Astrocyte of the hippocampus (primary cell): Measurements from ENCODE around the gene MORF4L1.
"Not testable (repeated sequence)": the region's sequence is repeated elsewhere in the genome, so short reads cannot be mapped to it uniquely, and the experiment has no call there.

Source experiments
- DNase-seq: peaks from one replicate; pipeline ENCODE4 v3.0.0; 2011; ENCODE audit warnings: low read depth, low spot score

Gene MORF4L1

DNA sequence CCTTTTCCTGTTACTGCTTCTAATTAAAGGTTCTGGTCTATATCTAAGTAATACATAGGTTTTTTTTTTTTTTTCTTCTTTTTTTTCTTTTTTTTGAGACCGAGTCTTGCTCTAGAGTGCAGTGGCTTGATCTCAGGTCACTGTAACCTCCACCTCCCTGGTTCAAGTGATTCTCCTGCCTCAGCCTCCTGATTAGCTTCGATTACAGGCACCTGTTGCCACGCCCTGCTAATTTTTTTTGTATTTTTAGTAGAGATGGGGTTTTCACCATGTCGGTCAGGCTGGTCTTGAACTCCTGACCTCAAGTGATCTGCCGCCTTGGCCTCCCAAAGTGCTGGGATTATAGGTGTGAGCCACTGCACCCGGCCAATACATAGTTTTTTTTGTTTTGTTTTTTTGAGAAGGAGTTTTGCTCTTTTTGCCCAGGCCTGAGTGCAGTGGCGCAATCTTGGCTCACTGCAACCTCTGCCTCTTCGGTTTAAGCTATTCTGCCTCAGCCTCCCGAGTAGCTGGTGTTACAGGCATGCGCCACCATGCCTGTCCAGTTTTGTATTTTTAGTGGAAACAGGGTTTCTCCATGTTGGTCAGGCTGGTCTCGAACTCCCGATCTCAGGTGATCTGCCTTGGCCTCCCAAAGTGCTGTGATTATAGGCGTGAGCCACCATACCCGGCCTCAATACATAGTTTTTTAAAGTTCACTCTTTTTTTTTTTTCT, 28.3 kb downstream of the MORF4L1 start:
- DNase-seq = not testable (repeated sequence)

DNA sequence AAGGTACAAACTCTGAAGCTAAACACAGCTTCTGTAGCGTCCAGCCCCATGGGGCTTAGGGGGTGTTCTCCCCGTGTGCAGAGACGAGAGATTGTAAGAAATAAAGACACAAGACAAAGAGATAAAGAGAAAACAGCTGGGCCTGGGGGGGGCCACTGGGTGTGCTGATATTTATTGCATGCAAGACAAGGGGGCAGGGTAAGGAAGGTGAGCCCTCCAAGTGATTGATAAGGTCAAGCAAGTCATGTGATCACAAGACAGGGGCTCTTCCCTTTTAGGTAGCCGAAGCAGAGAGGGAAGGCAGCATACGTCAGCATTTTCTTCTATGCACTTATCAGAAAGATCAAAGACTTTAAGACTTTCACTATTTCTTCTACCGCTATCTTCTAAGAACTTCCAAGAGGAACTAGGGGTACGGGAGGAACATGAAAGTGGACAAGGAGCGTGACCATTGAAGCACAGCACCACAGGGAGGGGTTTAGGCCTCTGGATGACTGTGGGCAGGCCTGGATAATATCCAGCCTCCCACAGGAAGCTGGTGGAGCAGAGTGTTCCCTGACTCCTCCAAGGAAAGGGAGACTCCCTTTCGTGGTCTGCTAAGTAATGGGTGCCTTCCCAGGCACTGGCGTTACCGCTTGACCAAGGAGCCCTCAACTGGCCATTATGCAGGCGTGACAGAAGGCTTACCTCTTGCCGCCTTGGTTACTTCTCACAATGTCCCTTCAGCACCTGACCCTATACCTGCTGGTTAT, 29.8 kb downstream of the MORF4L1 start:
- not testable (repeated sequence) for DNase-seq

DNA sequence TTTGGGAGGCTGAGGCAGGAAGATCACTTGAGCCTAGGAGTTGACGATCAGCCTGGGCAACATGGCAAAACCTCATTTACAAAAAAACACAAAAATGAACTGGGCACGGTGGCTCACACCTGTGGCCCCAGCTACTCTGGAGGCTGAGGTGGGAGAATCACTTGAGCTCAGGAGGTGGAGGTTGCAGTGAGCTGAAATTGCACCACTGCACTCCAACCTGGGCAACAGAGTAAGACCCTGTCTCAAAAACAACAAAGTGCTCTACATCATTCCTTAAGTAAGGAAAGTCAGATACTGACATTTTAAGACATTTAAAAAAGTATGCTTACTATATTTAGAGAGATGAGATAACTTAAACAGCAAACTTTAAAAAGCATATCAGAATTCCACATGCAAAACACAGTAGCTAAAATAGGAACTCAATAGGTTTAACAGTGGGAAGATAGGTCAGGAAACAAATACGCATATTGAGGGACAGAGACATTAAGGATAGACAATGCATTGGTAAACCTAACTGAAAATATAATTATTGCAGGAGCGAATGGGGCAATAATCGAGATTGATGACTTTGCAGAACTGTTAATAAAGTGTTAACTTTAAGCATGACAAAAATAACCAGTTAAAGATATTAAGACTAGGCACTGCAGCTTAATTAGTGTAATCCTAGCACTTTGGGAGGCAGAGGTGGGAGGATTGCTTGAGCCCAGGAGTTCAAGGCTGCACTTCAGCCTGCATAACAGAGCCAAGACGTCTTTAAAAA, 32.1 kb downstream of the MORF4L1 start:
- DNase-seq = no peak

DNA sequence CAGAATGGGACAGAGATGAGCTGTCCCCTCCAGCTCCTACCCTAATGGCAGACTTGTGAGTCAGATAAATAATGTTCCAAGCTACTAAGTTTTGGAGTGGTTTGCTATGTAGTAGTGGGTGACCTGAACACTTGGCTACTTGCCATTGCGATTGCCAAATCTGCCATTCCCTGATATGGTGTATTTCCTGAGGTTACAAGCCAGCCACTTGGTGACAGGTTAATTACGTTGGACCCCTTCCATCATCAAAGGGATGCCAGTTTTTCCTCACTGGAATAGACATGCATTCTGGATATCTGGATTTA, 33.6 kb downstream of the MORF4L1 start:
- peak; percentile 61 for DNase-seq

DNA sequence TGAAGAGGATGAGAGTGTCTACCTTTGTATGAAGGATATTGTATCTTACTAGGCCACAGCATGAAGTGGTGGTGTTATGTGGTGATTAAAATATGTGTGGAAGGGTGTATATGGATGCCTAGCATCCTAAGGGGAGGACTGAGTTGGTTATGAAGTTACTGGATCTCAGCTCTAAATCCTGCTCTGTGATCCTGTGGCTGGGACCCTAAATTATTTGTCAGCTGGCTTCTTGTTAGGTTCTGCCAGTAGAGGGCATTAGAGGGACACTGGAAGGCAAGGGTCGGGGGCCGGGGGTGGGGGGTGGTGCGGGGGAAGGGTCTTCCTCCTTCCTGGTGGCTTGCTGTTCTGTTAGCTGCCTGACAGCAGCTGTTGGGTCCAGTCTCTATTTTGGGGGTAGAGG, 34.9 kb downstream of the MORF4L1 start:
- no peak for DNase-seq

DNA sequence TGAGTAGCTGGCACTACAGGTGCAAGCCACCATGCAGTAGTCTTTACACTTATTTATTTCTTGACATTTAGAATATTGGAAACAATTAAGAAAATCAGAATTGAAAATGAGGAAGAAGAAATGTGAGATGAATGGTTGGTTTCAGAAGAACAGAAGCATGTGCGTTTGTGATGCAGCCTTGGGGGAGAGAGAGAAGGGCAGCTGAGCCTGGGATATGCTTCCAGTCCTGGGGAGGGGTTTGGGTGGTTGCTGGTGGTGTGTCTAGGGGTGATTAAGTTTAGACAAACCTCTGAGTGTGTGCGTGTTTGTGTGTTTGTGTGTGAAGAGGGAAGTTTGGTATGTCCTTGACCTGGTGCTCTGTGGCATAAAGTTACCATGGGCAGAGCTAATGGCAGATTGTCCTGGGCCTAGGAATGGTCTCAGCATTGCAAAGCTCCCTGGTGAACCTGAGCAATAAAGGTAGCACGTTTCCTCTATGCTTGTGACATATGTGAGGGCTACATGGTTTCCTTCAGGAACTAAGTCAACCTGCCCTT, 36.5 kb downstream of the MORF4L1 start:
- no peak for DNase-seq

DNA sequence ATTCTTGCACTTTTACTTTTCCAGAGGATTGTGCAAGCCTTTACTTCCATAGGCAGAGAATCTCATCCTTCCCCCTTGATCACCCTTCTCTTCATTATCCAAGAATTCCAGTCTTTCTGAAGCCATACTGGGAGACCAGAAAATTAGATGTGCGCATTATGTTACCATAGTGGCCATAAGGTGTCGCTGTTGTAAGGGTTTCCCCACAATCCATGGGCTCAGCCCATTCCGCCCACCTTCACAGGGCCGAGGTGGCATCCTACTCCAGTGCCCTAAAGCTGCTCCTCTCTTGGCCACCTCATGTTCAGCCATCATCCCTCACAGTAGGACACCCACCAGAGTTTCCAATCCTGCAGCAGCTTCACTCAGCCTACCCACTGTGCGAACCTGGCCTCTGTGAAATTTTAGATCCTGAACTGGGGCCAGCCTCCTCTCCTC, 37.1 kb downstream of the MORF4L1 start:
- DNase-seq = peak; percentile 74

DNA sequence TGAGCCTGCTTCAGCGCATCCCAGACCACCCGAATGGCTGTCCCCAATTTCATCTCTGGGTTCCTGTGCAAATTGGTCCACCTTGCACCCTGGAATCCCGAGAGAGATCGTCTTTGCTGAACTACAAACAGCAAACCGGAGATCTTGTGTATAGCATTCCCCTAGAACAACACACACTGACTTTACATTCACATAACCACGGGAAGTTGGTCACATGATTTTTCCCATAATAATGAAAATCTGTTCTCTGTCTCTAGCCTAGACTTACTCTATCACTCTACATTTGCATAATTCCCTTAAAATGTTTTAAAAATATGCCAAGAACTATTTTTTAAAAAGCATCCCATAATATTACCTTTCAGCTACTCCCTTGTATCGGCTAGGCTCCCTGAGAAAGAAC, 37.6 kb downstream of the MORF4L1 start:
- DNase-seq = no peak

DNA sequence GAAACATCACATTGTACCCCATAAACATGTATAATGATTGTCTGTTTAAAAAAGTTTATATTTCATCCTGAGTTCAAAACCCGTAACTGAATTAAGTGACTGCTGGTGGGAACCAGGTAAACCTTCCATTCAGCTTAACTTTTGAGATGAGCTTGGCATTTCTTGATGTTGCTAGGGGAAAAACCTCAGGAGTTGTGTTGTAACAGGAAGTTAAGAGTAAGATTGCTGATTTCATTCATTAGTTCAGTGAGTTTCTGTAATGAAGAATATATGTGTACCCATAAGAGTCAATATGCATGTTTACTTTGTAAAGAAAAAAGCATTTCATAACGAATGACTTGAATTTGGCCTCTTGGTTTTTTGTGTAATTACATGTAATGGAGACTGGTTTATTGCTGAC, 39.6 kb downstream of the MORF4L1 start:
- DNase-seq = no peak

DNA sequence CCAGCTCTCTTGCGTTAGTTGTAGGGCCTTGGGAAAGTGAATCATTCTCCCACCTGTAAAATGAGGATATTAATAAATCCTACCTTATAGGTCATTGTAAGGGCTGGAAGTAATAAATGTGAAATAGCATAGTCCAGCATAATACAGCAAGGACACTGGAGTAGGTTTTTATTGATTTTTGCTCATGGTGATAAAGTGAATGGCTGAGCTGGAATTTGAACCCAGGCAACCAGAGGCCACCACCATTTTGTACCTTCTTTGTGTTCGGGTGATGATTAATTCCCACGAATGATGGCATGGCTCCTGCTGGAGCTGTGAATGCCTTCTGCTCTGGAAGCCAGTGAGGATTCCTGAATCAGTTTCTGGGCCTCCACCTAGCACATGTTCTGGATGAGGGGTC, 40.3 kb downstream of the MORF4L1 start:
- DNase-seq = no peak

DNA sequence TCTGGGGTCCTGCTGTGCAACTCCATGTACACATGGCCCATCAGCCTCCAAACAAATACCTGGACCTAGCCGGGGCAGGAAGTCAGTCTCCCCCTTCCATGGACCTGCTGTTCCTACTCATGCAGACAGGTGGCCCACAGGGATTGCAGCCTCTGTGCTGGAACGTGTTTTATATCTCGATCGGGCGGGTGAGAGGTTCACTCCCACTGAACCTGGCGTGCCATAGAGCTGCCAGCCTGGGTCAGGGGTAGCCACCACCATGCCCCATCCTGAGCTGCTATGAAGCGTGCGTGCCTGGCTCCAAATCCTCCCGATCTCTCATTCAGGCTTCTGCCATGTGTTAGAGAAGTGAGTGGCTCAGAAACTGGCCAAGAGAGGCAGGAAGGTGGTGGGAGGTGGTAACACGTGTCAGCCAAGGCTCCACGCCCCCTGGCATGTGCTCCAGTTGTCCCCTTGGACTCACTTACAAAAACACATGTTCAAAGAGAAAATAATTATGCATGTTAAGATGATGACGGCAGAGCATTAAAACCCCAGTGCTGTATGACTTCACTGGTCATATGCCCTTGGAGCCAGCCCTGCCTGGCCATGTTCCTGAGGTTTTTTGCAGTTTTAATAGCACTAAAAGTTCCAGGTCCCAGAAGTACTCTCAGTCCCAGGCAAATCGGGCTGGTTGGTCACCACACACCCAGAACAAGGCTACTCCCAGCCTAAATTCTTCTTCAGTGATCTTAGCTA, 41.5 kb downstream of the MORF4L1 start:
- DNase-seq = no peak

DNA sequence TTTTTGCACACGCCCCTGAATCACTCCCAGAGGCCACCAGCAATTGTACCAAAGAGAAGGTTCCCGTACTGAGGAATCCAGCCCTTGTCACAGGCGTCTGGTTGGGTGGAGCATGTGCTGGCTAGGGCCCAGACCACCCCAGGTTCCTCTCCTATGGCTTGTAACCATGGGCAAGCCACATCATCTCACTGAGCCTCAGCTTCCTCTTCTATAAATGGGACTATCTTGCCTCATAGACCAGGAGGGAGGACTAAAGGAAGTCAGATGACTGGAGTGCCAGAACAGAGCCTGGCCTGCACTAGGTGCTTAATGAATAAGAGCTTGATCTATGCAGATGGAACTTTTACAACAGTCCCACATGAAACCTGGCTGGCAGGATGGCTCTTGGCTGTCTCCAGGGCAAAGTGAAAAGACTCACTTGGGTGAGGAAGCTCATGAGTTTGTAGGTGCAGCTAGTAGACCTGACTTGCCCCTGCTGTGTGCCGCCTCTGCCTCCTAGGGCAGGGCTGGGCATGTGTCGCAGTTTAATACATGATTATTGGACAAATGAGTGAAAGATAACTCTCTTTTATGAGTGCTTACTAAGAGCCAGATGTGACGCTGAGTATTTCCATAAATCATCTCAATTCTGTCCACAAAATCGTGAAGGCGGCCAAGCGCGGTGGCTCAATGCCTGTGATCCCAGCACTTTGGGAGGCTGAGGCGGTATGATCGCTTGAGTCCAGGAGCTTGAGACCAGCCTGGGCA, 42.8 kb downstream of the MORF4L1 start:
- no peak for DNase-seq

DNA sequence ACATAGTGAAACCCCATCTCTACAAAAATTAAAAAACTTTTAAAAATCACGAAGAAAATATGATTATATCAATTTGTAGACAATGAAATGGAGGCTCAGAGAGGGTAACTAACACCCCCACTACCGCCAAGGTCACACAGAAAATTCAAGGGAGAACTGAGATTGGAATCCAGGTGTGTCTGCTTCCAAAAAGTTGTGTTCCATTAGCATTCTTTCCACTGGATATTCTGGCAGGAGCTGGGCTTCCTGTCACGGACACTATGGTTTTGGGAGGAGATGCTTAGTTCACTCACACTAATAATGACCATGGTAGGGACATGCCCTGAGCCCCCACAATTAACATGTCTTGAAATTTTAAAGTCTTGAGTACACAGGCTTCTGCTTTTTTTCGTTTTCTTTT, 43.4 kb downstream of the MORF4L1 start:
- DNase-seq = no peak

DNA sequence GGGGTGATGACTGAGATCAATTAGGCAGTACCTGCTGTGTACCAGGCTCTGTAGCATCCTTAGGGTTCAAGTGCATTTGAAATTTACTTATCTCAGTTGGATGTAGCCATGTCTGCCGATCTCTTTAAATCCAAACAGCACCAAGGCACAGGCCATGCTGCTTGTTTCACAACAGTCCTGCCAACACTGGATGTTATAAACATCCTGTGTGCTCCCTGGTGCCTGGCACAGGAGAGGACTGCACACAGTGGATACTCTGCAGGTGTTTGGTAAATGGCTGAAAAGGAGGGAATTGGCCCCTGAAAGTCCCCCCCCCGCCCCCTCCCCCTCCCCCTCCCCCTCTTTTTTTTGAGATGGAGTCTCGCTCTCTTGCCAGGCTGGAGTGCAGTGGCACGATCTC, 45.2 kb downstream of the MORF4L1 start:
- no peak for DNase-seq

DNA sequence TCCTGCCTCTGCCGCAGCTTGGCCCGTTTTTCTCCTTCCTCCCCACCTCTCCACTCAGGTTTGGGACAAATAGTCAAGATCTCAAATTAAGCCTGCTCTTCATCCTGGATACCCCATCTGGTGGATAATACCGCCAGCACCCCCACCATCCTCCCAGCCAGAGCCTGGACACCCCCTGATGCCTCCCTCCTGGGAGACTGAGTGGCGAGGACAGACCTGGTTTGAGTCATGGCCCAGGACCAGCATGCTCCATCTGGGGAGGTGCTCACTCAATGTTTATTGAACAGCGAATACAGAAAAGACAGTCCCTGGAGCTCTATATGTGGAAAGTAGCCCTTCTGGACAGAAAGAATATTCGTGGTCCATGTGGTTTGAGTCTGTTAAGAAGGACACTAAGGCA, 48.8 kb downstream of the MORF4L1 start:
- no peak for DNase-seq

DNA sequence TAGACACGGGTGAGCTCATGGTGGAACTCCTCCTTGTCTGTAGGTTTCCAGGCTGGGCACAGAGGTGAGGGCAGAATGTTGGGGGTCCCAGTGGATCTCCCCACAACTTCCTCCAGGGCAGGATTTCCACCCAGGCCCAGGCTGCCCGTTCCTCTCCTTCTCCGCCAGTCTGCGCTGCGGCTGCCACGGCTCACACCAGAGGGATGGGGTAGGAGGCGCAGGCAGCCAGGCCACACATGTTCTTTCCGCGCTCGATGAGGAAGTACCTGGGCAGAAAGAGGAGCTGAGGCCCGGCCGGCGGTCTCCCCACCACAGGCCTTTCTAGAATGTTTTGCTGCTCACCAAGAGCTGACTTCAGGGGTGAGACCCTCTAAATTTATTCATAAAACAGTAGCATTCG, 49.2 kb downstream of the MORF4L1 start:
- no peak for DNase-seq

DNA sequence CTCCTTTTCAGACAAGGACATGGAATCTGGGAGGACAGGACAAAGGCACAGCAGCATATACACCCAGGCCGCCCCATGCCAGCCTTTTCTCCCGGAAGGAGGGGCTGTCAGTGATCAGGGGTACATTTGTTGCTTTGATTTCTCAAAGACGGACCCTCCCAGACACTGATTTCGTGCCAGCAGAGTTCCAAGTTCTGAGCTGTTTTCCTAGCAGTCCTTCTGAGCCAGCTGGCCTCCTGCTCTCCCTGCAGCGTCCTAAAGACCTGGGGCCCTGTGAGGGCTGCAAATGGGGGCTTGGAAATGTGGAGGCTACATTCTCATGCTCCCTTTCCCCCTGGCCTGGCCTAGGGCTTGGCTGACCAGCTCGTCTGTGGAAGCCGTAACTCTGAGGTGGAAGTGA, 49.8 kb downstream of the MORF4L1 start:
- no peak for DNase-seq

DNA sequence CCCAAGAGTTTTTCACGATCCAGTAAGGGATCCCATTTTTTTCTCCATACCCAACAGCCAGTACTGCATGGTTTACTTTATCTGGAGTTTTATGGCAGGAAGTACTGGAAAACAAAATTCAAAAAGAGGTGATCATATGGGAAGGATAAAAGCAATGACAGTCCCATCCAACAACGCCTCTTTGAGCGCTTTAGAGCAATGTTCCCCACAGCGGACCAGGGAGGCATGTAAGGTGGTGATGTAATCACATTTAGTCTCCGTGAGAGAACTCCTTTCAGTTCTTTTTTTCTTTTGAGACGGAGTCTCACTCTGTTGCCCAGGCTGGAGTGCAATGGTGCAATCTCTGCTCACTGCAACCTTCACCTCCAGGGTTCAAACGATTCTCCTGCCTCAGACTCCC, 50.3 kb downstream of the MORF4L1 start:
- no peak for DNase-seq

DNA sequence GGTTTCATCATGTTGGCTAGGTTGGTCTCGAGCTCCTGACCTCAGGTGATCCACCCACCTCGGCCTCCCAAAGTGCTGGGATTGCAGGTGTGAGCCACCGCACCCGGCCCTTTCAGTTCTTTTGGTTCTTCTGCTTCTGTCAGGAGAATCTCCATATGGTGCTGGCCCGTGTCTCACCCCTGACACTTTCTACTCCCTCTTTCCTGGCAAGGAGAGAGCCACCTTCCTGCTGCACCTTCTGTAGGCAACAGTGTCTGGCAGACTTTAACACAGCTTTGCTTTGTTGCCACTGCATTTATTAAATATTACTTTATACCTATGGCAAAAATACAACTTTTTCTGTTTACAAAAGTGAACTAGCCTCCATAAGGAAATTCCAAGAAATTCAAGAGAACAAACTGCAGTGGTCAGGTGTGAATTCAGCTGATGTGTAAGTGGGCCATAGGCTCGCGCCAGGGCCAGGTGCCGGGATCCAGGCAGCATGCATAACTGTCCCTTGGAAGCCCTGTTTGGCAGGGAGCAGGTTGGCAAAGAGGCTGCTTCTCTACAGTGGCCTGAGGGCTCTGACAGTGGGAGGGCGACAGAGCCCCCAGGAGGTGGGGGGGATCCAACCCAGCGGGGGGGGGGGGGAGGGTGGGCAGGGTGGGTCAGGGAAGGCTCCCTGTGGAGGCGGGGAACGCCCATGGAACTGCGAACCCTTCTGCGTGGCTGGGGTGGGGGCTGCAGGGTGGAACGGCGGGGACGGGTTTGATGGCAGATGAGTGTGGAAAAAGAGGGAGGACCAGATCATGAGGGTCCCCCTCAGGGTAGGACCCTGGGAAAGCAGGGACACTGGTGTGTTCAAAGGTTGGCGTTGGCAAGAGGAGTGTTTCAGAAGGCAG, 51.0 kb downstream of the MORF4L1 start:
- DNase-seq = no peak

DNA sequence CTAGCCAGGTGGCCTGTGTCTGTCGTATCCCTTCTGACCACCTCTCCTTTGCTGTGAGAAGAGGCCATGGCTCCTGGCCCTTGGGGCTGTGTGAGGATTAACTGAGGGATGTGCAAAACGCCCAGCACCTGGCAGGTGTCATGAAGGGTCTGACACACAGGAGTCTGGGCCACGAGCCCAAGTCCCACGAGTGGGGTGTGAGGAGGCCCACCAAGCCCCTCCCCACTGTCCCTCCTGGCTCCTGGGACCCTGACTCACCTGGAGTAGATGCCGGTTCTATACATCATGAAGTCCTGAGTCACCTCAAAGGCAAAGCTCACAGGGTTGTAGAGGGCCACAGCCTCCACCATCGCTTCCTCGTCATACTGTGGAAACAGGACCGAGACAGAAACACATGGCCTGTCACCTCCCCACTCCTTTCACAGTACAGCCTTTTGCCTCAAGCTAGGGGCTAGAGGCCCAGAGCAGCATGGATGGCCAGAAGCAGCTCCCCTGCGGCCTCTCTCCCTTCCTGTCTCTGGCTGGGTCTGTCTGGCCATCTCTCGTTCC, 52.5 kb downstream of the MORF4L1 start:
- no peak for DNase-seq
